Uterus (tissue), 2 donors: Measurements from ENCODE around the gene PRKX.
"Not testable (repeated sequence)": the region's sequence is repeated elsewhere in the genome, so short reads cannot be mapped to it uniquely, and the experiment has no call there.

ENCODE experiments used
- CTCF ChIP-seq, 4 experiments: fragments of 200-600 bp in 2 of 4; fragments of 450-650 bp in 2 of 4; sonication (generic) in 2 of 4; IDR thresholded peaks; one replicate each; pipeline ENCODE4 v1.5.1; 2016 to 2019; ENCODE audit warnings: antibody characterized with exemption in 4 of 4, mild to moderate bottlenecking in 2 of 4, moderate library complexity in 1 of 4
- POLR2A ChIP-seq, 2 donors: fragments of 450-650 bp; IDR thresholded peaks; one replicate each; pipeline ENCODE4 v1.6.1; 2016; ENCODE audit warnings: antibody characterized with exemption in 2 of 2, mild to moderate bottlenecking in 1 of 2, moderate library complexity in 1 of 2

GRCh38 chrX:3683236-3683635, 30.2 kb downstream of the PRKX start:
- not testable (repeated sequence) for TF ChIP-seq CTCF, POLR2A (IDR thresholded peaks at IDR 0.05)
